SK-N-SH (cell line): ENCODE results near the gene ARL4A. TPM values are rescaled to one million over a fixed set of nuclear protein-coding genes. Genes with fewer than 3 reads are reported as not detected.
A peak's percentile ranks its signal among the peaks of the same experiment; 100 is the strongest.

Experiments used
- CTCF ChIA-PET: fragments of 300-600, 350-600 bp; formaldehyde crosslinking; extraction: SDS; loops from one replicate; lab custom pipeline; 2021; lab: Yijun Ruan, JAX
- POLR2A ChIA-PET: fragments of 350-600 bp; sonication (Branson Sonifier 250); formaldehyde crosslinking; extraction: SDS; loops from one replicate; lab custom pipeline; 2020; ENCODE audit warnings: antibody characterized with exemption, inconsistent platforms; lab: Yijun Ruan, JAX
- DNase-seq: peaks from one replicate; pipeline ENCODE4 v3.0.0; 2012
- H2AFZ ChIP-seq: fragments of 200-600 bp; sonication (generic); 2 replicates; pipeline ENCODE4 v1.8.1; 2016; ENCODE audit warnings: antibody characterized with exemption, mild to moderate bottlenecking, low read depth
- H3F3A ChIP-seq: fragments of 200-600 bp; sonication (generic); replicated peaks from 2 replicates; pipeline ENCODE3; 2016; ENCODE audit warnings: antibody characterized with exemption, mild to moderate bottlenecking; ENCODE audit not compliant: insufficient read depth
- H3K27ac ChIP-seq, 2 experiments: fragments of 200-500 bp in 1 of 2; fragments of 200-600 bp in 1 of 2; sonication (Bioruptor generic) in 1 of 2; sonication (generic), shearing (Covaris generic) in 1 of 2; 2 replicates each; pipeline versions ENCODE4 v1.5.1 to v1.6.1; 2014 to 2016; ENCODE audit warnings: low read depth in 2 of 2, inconsistent platforms in 1 of 2, low read length in 1 of 2, mild to moderate bottlenecking in 1 of 2, mixed read lengths in 1 of 2
- H3K27me3 ChIP-seq: fragments of 200-600 bp; sonication (generic), shearing (Covaris generic); 2 replicates; pipeline ENCODE4 v1.6.1; 2016; ENCODE audit warnings: mixed run types; ENCODE audit not compliant: insufficient read depth
- H3K36me3 ChIP-seq, 2 experiments: fragments of 200-500 bp in 1 of 2; fragments of 200-600 bp in 1 of 2; sonication (Bioruptor generic) in 1 of 2; sonication (generic) in 1 of 2; replicated peaks in 1 of 2; 2 replicates each; pipeline versions ENCODE3 to v1.5.1; 2014 to 2016; ENCODE audit warnings: low read length in 1 of 2, mild to moderate bottlenecking in 1 of 2; ENCODE audit not compliant: insufficient read depth in 2 of 2, control insufficient read depth in 1 of 2
- H3K4me1 ChIP-seq, 2 experiments: fragments of 200-500 bp in 1 of 2; fragments of 200-600 bp in 1 of 2; sonication (Bioruptor generic) in 1 of 2; sonication (generic), shearing (Covaris generic) in 1 of 2; 2 replicates each; pipeline versions ENCODE4 v1.5.1 to v1.6.1; 2014 to 2016; ENCODE audit warnings: low read depth in 1 of 2, low read length in 1 of 2, mixed run types in 1 of 2; ENCODE audit not compliant: insufficient read depth in 2 of 2, control insufficient read depth in 1 of 2
- H3K4me2 ChIP-seq: fragments of 200-600 bp; sonication (generic), shearing (Covaris generic); 2 replicates; pipeline ENCODE4 v1.6.1; 2017; ENCODE audit warnings: mixed run types
- H3K4me3 ChIP-seq, 2 experiments: fragments of 200-500 bp in 1 of 2; fragments of 200-600 bp in 1 of 2; sonication (Bioruptor generic) in 1 of 2; sonication (generic), shearing (Covaris generic) in 1 of 2; 2 replicates each; pipeline versions ENCODE4 v1.5.1 to v1.8.1; 2014 to 2016; ENCODE audit warnings: low read depth in 2 of 2, inconsistent platforms in 1 of 2, low read length in 1 of 2, mild to moderate bottlenecking in 1 of 2, mixed read lengths in 1 of 2, moderate library complexity in 1 of 2
- H3K79me2 ChIP-seq: fragments of 200-600 bp; sonication (generic); 2 replicates; pipeline ENCODE4 v1.8.1; 2017; ENCODE audit warnings: mild to moderate bottlenecking; ENCODE audit not compliant: insufficient read depth
- H3K9ac ChIP-seq: fragments of 200-600 bp; sonication (generic); 2 replicates; pipeline ENCODE4 v1.6.1; 2017; ENCODE audit warnings: mixed run types
- H3K9me2 ChIP-seq: fragments of 200-600 bp; sonication (generic); 2 replicates; pipeline ENCODE4 v1.6.1; 2017; ENCODE audit warnings: mixed run types
- H3K9me3 ChIP-seq: fragments of 200-600 bp; sonication (generic); 2 replicates; pipeline ENCODE4 v1.6.1; 2017; ENCODE audit warnings: mixed run types, mild to moderate bottlenecking, moderate library complexity
- H4K20me1 ChIP-seq: fragments of 200-600 bp; sonication (generic); 2 replicates; pipeline ENCODE4 v1.6.1; 2017; ENCODE audit warnings: mild to moderate bottlenecking, mixed run types; ENCODE audit not compliant: insufficient read depth
- CHD2 ChIP-seq: fragments of 150-350 bp; IDR thresholded peaks from 2 replicates; pipeline ENCODE4 v1.6.1; 2018; ENCODE audit warnings: low read length; ENCODE audit not compliant: partially characterized antibody
- CTCF ChIP-seq: fragments of 200-600 bp; sonication (generic); IDR thresholded peaks from 2 replicates; pipeline ENCODE4 v1.6.1; 2017; ENCODE audit warnings: antibody characterized with exemption, mild to moderate bottlenecking, moderate library complexity
- EP300 ChIP-seq, 2 experiments: IDR thresholded peaks; 2 replicates each; pipeline versions ENCODE4 v1.4.0 to v1.6.1; 2012; ENCODE audit warnings: borderline replicate concordance in 1 of 2, low read depth in 1 of 2, low read length in 1 of 2
- EZH2phosphoT487 ChIP-seq: fragments of 200-600 bp; sonication (generic); IDR thresholded peaks from 2 replicates; pipeline ENCODE4 v1.6.1; 2017; ENCODE audit warnings: low read depth, mixed run types, mild to moderate bottlenecking, antibody characterized with exemption, moderate library complexity, borderline replicate concordance
- FOSL2 ChIP-seq: IDR thresholded peaks from 2 replicates; pipeline ENCODE4 v1.4.0; 2012; ENCODE audit warnings: low read depth, mild to moderate bottlenecking, moderate library complexity, borderline replicate concordance
- FOXJ3 ChIP-seq: sonication (generic); formaldehyde crosslinking; IDR thresholded peaks from 2 replicates; pipeline ENCODE4 v1.5.1; 2020; ENCODE audit warnings: mild to moderate bottlenecking, missing genetic modification reagents
- FOXM1 ChIP-seq: IDR thresholded peaks from 2 replicates; pipeline ENCODE4 v1.4.0; 2012; ENCODE audit warnings: low read depth, mild to moderate bottlenecking
- GABPA ChIP-seq: IDR thresholded peaks from 2 replicates; pipeline ENCODE4 v1.4.0; 2012; ENCODE audit warnings: low read depth, mild to moderate bottlenecking
- GATA2 ChIP-seq: sonication (generic); formaldehyde crosslinking; IDR thresholded peaks from 2 replicates; pipeline ENCODE4 v1.5.0; 2020; ENCODE audit warnings: mild to moderate bottlenecking, missing genetic modification reagents
- JUND ChIP-seq: IDR thresholded peaks from 2 replicates; pipeline ENCODE4 v1.4.0; 2012
- MEF2A ChIP-seq: IDR thresholded peaks from 2 replicates; pipeline ENCODE4 v1.4.0; 2012; ENCODE audit warnings: low read depth, borderline replicate concordance
- MXI1 ChIP-seq: IDR thresholded peaks from 2 replicates; pipeline ENCODE4 v1.6.1; 2012; ENCODE audit warnings: mild to moderate bottlenecking, low read depth, low read length, improper control_type of control experiment
- NFIC ChIP-seq: IDR thresholded peaks from 2 replicates; pipeline ENCODE4 v1.4.0; 2012; ENCODE audit warnings: borderline replicate concordance
- NRF1 ChIP-seq: IDR thresholded peaks from 2 replicates; pipeline ENCODE4 v1.6.1; 2012; ENCODE audit warnings: low read depth, mild to moderate bottlenecking, low read length
- PBX3 ChIP-seq: IDR thresholded peaks from 2 replicates; pipeline ENCODE4; 2012
- POLR2AphosphoS5 ChIP-seq: IDR thresholded peaks from 2 replicates; pipeline ENCODE4 v1.6.1; 2012; ENCODE audit warnings: low read depth, low read length
- RAD21 ChIP-seq: IDR thresholded peaks from 2 replicates; pipeline ENCODE4 v1.6.1; 2012; ENCODE audit warnings: mild to moderate bottlenecking, low read length
- RXRA ChIP-seq: IDR thresholded peaks from 2 replicates; pipeline ENCODE4 v1.4.0; 2012; ENCODE audit warnings: low read depth, mild to moderate bottlenecking, borderline replicate concordance
- SMC3 ChIP-seq: IDR thresholded peaks from 2 replicates; pipeline ENCODE4 v1.6.1; 2012; ENCODE audit warnings: low read depth, low read length, improper control_type of control experiment
- TCF12 ChIP-seq: IDR thresholded peaks from 2 replicates; pipeline ENCODE4 v1.4.0; 2012
- TEAD4 ChIP-seq: IDR thresholded peaks from 2 replicates; pipeline ENCODE4 v1.4.0; 2012; ENCODE audit warnings: mild to moderate bottlenecking, borderline replicate concordance; ENCODE audit not compliant: insufficient read depth
- USF1 ChIP-seq: IDR thresholded peaks from 2 replicates; pipeline ENCODE4 v1.4.0; 2012; ENCODE audit warnings: low read depth, borderline replicate concordance
- YY1 ChIP-seq: IDR thresholded peaks from 2 replicates; pipeline ENCODE4 v1.4.0; 2012; ENCODE audit warnings: low read depth, mild to moderate bottlenecking
- WGBS: methylation state at CpG from one replicate; pipeline ENCODE4 v1.1.6; 2017; ENCODE audit warnings: low lambda C conversion rate; 5-methylcytosine and 5-hydroxymethylcytosine counted together
- polyA plus RNA-seq, 3 experiments: library from polyadenylated mRNA; depleted of rRNA; stranded (reverse); fragments of >200 nt; gene quantifications; 2 replicates each; pipeline ENCODE4 v1.2.3, GENCODE V29; 2012
- TF ChIP-seq, protein P1 (sequence below): fragments of 150-350 bp; IDR thresholded peaks from 2 replicates; pipeline ENCODE4 v1.6.1; 2017; ENCODE audit warnings: antibody characterized with exemption, low read length, low read depth, borderline replicate concordance
- TF ChIP-seq, protein P2 (sequence below): IDR thresholded peaks from 2 replicates; pipeline ENCODE4 v1.4.0; 2012; ENCODE audit warnings: low read depth, borderline replicate concordance
- TF ChIP-seq, protein P3 (sequence below): IDR thresholded peaks from 2 replicates; pipeline ENCODE4 v1.4.0; 2012; ENCODE audit warnings: low read depth
- TF ChIP-seq, protein P4 (sequence below): fragments of 150-350 bp; IDR thresholded peaks from 2 replicates; pipeline ENCODE4 v1.6.1; 2016; ENCODE audit warnings: mild to moderate bottlenecking, low read depth, low read length

The ARL4A gene
- polyA plus RNA-seq, 1 of the 3 experiments (the other 2 are of a cell fraction) = 5.5 TPM

DNA sequence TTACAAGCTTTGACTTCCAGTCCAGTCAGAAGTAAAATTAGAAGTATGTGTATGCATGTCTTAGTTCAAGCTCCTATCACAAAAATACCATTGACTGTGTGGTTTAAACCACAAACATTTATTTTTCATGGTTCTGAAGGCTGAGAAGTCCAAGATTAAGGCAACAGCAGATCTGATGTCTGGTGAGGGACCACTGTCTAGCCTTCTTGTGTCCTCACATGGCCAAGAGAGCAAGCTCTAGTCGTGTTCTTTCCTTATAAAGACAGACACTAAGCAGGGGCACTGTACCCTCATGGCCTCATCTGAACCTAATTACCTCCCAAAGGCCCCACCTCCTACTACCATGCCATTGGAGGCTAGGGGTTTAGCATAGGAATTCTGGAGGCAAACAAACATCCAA is 41.3 kb upstream of the ARL4A start:
- WGBS = 63% methylated on average over 1 of the region's 1 CpG
- Histone ChIP-seq H3K4me2 (no peak overlapping the region), H3K27ac (peak overlapping the region in 1 of 2 experiments; percentile 5; a peak in 2 of 4 replicates), H3K27me3 (no peaks in the 10 kb centered on the region), H3K4me1 (peaks cover 0 to 3% of the 10 kb centered on the region in 2 experiments; a peak in 3 of 4 replicates), H4K20me1 (no peaks in the 10 kb centered on the region), H3K9me3 (no peaks in the 10 kb centered on the region), H3K9me2 (no peaks in the 10 kb centered on the region), H3F3A (peaks cover 27% of the 10 kb centered on the region), H3K36me3 (no peaks in the 10 kb centered on the region), H2AFZ (no peak overlapping the region), H3K79me2 (no peaks in the 10 kb centered on the region), H3K4me3 (no peak overlapping the region), H3K9ac (no peak overlapping the region)
- ChIA-PET POLR2A (no interaction called here), CTCF (interaction anchor here (0.8 to 1.3 kb wide), 3 partner anchors 12 to 616 kb away, joined by 3 to 6 read pairs (median 3); no protein-coding TSS in a partner anchor)
- no peak for DNase-seq
- no peak for TF ChIP-seq MXI1
- TF ChIP-seq CHD2 = no peak
- no peak for TF ChIP-seq JUND
- TF ChIP-seq TEAD4 = peak; percentile 22; the same call in 1 of the 2 replicates
- TF ChIP-seq, protein P1, sequence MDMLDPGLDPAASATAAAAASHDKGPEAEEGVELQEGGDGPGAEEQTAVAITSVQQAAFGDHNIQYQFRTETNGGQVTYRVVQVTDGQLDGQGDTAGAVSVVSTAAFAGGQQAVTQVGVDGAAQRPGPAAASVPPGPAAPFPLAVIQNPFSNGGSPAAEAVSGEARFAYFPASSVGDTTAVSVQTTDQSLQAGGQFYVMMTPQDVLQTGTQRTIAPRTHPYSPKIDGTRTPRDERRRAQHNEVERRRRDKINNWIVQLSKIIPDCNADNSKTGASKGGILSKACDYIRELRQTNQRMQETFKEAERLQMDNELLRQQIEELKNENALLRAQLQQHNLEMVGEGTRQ = no peak
- TF ChIP-seq RAD21 = no peak
- TF ChIP-seq, protein P2, sequence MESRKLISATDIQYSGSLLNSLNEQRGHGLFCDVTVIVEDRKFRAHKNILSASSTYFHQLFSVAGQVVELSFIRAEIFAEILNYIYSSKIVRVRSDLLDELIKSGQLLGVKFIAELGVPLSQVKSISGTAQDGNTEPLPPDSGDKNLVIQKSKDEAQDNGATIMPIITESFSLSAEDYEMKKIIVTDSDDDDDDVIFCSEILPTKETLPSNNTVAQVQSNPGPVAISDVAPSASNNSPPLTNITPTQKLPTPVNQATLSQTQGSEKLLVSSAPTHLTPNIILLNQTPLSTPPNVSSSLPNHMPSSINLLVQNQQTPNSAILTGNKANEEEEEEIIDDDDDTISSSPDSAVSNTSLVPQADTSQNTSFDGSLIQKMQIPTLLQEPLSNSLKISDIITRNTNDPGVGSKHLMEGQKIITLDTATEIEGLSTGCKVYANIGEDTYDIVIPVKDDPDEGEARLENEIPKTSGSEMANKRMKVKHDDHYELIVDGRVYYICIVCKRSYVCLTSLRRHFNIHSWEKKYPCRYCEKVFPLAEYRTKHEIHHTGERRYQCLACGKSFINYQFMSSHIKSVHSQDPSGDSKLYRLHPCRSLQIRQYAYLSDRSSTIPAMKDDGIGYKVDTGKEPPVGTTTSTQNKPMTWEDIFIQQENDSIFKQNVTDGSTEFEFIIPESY = no peak
- no peak for TF ChIP-seq POLR2AphosphoS5
- TF ChIP-seq NFIC = no peak
- TF ChIP-seq FOXJ3 = no peak
- TF ChIP-seq YY1 = no peak
- no peak for TF ChIP-seq CTCF
- no peak; a peak in 1 of 4 replicates for TF ChIP-seq EP300 (IDR thresholded peaks at IDR 0.05; ENCODE audit: borderline replicate concordance in 1 of 2, low read depth in 1 of 2, low read length in 1 of 2)
- no peak for TF ChIP-seq SMC3
- TF ChIP-seq, protein P3, sequence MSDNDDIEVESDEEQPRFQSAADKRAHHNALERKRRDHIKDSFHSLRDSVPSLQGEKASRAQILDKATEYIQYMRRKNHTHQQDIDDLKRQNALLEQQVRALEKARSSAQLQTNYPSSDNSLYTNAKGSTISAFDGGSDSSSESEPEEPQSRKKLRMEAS = no peak
- peak; percentile 36; the same call in 1 of the 2 replicates for TF ChIP-seq PBX3
- TF ChIP-seq, protein P4, sequence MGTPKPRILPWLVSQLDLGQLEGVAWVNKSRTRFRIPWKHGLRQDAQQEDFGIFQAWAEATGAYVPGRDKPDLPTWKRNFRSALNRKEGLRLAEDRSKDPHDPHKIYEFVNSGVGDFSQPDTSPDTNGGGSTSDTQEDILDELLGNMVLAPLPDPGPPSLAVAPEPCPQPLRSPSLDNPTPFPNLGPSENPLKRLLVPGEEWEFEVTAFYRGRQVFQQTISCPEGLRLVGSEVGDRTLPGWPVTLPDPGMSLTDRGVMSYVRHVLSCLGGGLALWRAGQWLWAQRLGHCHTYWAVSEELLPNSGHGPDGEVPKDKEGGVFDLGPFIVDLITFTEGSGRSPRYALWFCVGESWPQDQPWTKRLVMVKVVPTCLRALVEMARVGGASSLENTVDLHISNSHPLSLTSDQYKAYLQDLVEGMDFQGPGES = no peak
- no peak for TF ChIP-seq FOXM1
- TF ChIP-seq RXRA = no peak
- TF ChIP-seq GABPA = no peak
- TF ChIP-seq NRF1 = no peak
- TF ChIP-seq MEF2A = 0 out of 2 replicates have a peak, but pooled peaks have one; percentile 3
- TF ChIP-seq EZH2phosphoT487 = no peak
- TF ChIP-seq USF1 = no peak
- TF ChIP-seq GATA2 = no peak
- TF ChIP-seq FOSL2 = no peak
- peak; percentile 53; the same call in 1 of the 2 replicates for TF ChIP-seq TCF12
